Measurements from ENCODE around the gene HOXB5. TPM values are rescaled to one million over a fixed set of nuclear protein-coding genes. Genes with fewer than 3 reads are reported as not detected.
A peak's percentile ranks its signal among the peaks of the same experiment; 100 is the strongest.

HOXB5 gene
- total RNA-seq, 1 donor from 2014 or later, result 0.59 TPM

GRCh38 chr17:48636177-48637018 lies 42.8 kb upstream of the HOXB5 start:
- Mint-ChIP-seq H3K9me3 (ENCODE audit: unreplicated experiment) (no peaks in the 10 kb centered on the region), H3K4me1 (ENCODE audit: unreplicated experiment) (peaks cover 13% of the 10 kb centered on the region), H3K27ac (ENCODE audit: unreplicated experiment) (peak overlapping the region; percentile 10), H3K27me3 (ENCODE audit: unreplicated experiment) (peaks cover 35% of the 10 kb centered on the region), H3K4me3 (ENCODE audit: unreplicated experiment) (no peak overlapping the region), H3K36me3 (ENCODE audit: low read depth, unreplicated experiment) (no peaks in the 10 kb centered on the region)
- peak; percentile 74 for TF ChIP-seq CTCF (IDR thresholded peaks at IDR 0.05; ENCODE audit: unreplicated experiment)
- DNase-seq (ENCODE audit: low spot score), result peak; percentile 99

- Mint-ChIP-seq H3K36me3 (ENCODE audit: low read depth, unreplicated experiment) (no peaks in the 10 kb centered on the region), H3K27ac (ENCODE audit: unreplicated experiment) (no peak overlapping the region), H3K27me3 (ENCODE audit: unreplicated experiment) (peaks cover 39% of the 10 kb centered on the region), H3K4me1 (ENCODE audit: unreplicated experiment) (peaks cover 15% of the 10 kb centered on the region), H3K4me3 (ENCODE audit: unreplicated experiment) (peak overlapping the region; percentile 51), H3K9me3 (ENCODE audit: unreplicated experiment) (no peaks in the 10 kb centered on the region)
- no peak for DNase-seq (ENCODE audit: low spot score)
- TF ChIP-seq CTCF (IDR thresholded peaks at IDR 0.05; ENCODE audit: unreplicated experiment), result no peak
Measured at GRCh38 chr17:48634493-48635208, 41.1 kb upstream of the HOXB5 start.

- peaks cover 44% of the 10 kb centered on the region for H3K27me3 Mint-ChIP-seq (ENCODE audit: unreplicated experiment)
- no peak overlapping the region for H3K27ac Mint-ChIP-seq (ENCODE audit: unreplicated experiment)
- H3K4me3 Mint-ChIP-seq (ENCODE audit: unreplicated experiment), result no peak overlapping the region
- DNase-seq (ENCODE audit: low spot score), result no peak
- no peaks in the 10 kb centered on the region for H3K9me3 Mint-ChIP-seq (ENCODE audit: unreplicated experiment)
- H3K4me1 Mint-ChIP-seq (ENCODE audit: unreplicated experiment), result peaks cover 15% of the 10 kb centered on the region
- H3K36me3 Mint-ChIP-seq (ENCODE audit: low read depth, unreplicated experiment), result no peaks in the 10 kb centered on the region
- TF ChIP-seq CTCF (IDR thresholded peaks at IDR 0.05; ENCODE audit: unreplicated experiment), result no peak
Measured at GRCh38 chr17:48633266-48633677, 39.7 kb upstream of the HOXB5 start.

- peak; percentile 3 for DNase-seq (ENCODE audit: low spot score)
- Mint-ChIP-seq H3K36me3 (ENCODE audit: low read depth, unreplicated experiment) (no peaks in the 10 kb centered on the region), H3K27me3 (ENCODE audit: unreplicated experiment) (peaks cover 43% of the 10 kb centered on the region), H3K4me1 (ENCODE audit: unreplicated experiment) (peaks cover 15% of the 10 kb centered on the region), H3K4me3 (ENCODE audit: unreplicated experiment) (peak overlapping the region; percentile 28), H3K27ac (ENCODE audit: unreplicated experiment) (peak overlapping the region; percentile 41), H3K9me3 (ENCODE audit: unreplicated experiment) (no peaks in the 10 kb centered on the region)
- TF ChIP-seq CTCF (IDR thresholded peaks at IDR 0.05; ENCODE audit: unreplicated experiment), result no peak
Measured at GRCh38 chr17:48632579-48633265, 39.1 kb upstream of the HOXB5 start.
